ENCODE data around the gene DCT.

The DCT gene

DNA sequence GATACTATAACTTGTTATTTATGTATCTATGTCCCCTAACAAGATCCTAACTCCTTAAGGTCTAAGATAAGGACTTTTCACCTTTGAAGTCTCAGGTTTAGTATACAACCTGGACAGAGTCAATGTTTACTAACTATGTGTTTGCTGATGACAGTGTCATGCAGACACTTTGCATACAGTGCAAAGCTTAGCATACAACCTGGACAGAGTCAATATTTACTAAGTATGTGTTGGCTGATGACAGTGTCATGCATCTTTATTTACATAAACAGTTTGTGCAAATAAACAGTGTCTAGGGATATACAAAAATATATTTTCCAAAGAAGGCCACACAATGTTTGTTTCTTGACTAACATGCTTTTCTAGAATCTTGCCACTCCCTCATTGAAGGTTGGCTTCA, 34.7 kb downstream of the DCT start:
- no peak for DNase-seq

DNA sequence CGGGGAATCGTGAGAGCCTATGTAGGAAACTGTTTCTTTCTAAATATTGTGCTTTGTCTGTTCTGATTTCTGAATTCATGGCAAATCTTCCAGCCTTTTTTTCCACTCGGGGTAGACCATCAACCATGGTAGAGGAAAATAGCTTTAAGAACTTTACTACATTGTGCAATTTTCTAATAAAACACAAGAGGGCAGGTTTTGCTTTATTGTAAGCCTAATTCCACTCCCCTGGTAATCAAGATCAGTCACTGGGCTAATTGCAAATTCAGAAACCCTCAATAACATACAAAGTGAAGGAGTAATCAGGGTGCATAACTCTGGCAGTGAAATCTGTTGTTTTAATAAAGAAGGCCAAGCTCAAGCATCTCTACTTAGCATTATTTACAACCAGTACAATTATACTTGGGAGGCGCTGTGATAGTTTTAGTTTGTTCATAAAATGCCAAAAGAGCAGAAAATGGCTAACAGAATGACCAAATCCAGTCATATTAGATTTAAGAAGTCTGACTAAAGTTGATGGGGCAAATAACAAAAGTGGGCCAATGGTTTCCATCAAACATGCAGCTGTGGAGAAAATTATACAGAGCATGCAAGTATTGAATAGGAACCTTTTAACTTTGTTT, 43.8 kb downstream of the DCT start:
- no peak for DNase-seq

DNA sequence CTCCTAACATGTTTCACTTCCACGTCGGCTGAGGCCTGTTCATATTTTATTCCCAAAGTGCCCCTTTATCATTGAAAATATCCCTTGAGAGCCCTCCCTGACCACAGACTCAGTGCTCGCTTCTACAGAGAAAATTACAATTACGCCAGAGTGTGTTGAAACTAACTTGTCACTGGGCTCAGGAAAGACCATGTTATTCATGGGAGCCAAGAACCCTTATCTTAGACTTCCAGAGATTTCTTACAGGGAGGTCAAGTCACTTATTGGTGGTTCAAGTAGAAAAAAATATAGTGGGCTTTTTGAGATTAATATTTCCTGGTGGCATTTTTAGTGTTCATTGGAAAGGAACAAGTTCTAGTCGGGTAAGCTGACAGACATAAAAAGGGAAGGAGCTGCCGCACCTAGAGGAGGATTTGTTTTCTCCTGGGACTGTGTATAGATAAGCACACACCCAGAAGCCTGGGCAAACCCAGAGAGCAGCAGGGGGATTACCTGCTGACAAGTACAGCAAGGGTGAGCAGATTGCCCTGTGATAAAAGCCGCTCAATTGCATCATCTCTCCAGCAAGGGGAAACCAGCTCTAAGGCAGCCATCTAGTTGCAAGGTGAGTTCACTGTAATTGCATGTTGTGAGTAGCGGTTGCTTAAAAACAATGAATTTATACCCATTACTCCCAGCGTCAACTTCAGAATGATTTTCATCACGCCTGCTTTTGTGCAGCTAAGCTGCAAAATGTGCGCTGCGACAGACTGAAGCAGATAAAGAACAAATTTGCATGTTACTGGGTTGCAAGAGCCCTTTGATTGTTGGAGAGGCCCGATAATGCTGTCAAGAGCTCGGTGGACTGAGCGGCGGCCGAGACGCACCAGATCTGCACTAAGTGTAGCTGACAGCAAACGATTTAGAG, 46.2 kb downstream of the DCT start:
- DNase-seq, result no peak

DNA sequence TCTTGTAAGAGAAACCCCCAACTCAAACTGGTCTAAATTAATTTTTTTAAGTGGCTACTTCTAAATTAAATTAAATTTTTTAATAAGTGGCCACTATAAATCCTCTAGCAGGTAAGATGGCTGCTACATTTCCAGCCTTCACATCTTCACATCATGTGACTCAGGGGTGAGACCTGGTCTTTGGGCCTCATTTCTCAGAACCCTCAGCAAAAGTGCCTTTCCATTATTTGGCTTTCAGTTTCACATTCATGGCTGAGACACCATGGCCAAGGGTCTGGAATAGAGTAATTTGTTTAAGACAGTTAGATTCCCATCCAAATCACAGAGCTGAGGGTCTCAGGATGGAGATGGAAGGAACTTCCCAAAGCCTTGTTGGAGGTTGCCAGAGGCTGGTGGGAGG, 47.5 kb downstream of the DCT start:
- no peak for DNase-seq

DNA sequence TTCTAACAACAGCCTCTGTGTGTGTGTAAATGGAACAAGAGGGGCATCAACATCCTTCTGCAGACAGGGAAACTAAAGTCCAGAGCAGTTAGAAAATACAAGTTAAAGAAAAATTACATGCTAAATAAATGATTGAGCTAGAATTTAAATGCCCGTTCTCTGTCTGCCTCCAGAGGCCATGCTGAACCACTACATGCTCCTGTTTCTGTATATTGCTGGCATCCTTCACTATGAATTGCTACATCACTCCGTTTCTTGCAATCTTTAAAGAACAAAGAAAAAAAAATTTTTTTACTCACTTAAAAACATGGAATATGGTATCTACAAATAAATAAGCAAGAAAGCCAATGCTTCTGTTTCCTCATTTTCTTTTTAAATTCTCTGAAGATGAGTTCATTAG, 47.9 kb downstream of the DCT start:
- DNase-seq, result no peak

DNA sequence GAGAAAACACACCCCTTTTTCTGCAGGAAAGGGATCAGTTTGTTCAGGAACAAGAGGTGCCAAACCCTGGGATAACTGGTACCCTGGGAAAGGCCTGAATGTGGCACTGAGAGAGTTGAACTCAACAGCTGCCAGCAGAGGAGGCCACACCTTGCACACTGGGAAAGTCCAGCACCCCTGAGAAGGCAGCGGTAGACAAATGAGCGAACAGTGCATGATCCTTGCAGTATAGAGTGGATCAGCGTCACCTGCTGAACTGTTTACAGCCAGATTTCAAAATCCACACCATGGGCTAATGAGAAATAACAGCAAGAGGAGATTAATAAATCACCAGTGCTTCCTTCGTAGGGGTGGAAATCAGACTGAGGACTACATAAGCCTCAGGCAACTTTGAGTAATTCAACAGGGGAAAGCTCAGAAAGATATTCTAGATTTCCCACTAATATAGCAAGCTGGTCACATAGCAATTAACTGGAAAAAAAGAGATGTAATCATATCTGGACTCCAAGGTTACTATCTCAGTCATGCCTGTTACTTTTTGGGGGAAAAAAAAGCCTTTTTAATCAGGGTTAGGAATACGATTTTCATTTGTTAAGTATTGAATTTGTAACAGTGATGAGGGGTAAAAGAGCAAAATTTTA, 52.0 kb downstream of the DCT start:
- no peak for DNase-seq

DNA sequence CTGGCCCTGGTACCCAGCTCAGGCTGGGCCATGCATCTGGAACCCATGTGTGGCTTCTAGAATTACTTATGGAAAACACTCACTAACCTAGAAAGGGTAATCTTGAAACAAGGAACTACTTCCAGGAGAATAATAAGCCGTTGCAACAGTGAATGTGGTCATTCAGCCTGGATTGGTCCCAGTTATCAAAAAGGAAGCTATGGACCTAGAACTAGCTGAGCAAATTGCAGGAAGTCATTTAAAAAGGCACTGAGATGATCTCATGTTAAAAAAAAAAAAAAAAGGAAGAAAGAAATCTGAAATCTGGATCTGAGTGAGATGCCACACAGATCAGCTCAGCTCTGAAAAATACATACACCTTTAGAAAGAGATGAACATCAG, 59.6 kb downstream of the DCT start:
- DNase-seq, result no peak

DNA sequence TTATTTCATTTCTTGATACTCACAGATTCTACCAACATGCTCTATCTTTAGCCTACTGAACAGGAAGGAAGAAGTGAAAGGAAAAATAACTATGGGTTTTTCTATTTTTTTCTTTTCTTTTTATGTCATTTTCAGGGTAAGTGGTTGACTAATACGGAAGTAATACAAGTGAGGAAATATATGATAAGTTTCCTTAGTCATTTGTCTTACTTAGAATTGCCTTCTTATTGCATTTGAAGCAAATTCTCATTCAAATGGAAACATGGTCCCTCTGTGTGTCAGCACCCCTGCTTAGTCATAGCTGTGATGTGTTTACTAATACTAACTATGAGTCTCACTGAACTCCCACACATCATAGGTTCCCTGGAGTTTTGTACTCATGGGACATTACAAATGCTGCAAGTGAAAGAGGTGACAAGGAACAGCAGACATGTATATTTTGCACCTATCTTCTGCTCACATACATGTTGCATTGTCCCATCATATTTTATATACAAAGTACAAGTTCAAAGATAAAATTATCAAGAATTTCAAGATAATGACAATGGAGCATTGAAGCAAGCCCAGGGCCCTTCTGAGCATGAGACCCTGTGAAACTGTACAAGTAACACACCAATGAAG, 60.1 kb downstream of the DCT start:
- peak; percentile 16 for DNase-seq

DNA sequence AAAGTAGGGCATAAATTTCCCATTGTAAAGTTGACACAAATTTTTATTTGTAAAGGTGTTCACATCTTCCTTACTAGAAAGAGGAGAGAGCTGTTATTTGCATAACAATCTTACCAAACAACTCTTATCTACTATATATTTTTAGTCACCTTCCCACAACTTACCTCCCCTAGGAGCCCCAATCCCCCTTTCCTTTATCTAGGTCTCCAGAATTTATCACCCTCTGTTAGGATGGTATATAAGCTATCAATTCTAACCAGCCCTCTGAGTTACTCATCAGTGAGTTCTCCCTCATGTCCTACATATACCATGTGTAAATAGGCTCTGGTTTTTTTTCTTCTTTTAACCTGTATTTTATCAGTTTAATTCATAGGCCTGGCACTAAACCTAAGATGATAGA, 62.2 kb downstream of the DCT start:
- no peak for DNase-seq

DNA sequence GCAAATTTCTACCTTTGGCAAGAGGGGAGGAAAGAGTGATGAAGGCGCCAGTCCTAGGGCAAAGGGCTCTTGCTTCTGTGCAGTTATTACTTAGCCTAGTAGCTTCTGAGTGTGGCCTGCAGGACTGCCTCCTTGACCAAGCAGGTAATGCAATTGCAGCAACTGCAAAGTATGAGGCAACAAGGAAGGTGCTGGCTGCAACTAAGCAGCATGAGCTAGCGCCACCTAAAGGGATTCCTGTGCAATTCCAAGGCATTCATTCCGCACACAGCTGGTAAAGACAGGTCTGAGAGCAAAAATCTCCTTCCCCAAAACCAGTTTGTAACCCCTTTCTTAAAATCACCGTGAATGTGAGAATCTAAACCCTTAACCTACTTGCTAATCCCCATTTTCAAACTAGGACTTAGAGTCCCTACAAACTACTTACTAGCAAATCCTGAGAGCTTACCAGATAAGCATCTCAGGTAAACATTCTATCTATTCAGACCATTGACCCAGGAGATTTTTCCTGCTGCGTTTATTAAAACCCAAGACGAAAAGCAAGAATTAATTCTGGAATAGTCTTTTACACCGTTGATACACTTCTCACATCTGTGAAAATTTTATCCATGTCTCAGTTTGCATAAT, 62.9 kb downstream of the DCT start:
- DNase-seq, result no peak

DNA sequence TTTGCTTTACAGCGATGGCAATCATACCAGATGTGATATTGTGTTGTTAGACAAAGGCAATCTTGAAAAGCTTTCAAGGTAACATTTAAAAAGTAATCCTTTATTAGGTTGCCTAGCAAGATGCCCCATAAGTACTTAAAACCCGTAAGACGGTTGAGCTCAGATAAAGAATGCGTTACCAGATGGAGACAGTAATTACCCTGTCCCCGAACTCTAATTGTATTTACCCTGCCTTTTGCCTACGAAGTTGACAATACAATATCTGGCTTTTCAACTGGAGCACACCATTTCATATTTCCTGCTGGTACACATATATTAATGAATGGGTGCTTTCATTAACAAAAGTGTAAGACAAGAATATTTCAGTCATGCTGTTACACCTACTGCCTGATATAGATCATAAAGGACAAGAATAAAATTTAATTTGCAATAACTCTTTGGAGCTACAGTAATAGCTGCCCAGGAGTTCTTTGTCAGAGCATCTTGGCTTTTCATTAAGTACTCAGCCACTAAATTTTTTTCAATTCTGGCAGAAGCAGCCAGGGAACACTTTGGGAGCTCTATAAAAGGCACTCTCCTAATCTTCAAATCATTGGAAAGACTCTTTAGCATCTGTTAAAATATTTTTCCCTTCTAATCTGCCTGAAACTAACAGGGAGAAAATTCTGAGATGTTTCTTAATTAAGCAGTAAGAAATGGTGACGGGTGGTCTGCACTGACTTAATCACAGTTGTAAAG, 63.8 kb downstream of the DCT start:
- DNase-seq, result no peak

DNA sequence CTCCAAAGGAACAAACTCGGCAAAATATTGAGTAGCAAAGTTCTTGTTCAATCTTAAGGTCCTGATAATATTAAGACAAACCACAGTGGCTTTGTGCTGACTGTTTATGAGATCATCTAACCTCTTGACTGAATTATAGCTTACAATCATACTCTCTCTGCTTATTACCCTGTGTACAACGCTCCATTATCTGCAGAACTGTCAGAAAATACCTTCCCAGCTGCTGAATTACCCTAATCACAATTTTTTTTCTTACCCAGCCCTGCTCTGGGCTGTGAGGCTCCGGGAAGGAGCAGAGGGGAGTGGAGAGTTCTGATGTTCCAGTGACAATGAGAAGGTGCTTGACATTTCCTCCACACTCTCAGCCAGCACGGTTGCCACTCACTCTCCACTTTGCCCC, 64.8 kb downstream of the DCT start:
- no peak for DNase-seq

DNA sequence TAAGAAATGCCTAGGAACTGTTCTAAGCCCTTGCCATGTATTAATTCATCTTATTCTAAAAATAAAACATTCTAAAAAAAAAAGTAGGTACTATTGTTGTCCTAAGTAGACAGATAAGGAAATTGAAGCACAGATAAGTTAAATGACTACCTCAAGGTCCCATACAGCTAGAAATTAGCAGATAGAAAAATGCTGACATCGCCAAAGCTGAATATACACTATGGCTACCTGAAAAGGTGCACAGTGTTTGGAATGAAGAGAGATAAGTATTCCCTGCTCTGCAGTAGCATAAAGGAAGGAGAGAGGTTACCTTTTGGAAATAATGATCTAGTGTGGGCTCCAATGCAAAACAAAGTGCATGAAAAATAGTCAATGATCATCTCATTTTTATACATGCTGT, 65.3 kb downstream of the DCT start:
- no peak for DNase-seq

DNA sequence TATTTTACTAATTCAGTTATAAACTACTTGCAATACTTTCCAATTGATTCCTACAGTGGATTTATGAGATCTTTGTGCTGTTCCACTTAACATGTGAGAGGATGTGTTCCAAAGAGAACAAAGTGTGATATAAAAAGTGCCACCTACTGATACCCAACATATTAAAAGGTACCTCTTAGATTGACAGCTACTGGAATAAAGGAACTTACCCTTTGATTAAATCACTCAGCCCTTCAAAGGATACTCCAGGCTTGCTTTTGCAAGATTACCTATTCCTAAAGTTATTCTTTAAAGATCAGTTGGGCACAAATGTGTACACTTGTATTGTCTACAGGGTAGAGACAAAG, 65.9 kb downstream of the DCT start:
- no peak for DNase-seq

DNA sequence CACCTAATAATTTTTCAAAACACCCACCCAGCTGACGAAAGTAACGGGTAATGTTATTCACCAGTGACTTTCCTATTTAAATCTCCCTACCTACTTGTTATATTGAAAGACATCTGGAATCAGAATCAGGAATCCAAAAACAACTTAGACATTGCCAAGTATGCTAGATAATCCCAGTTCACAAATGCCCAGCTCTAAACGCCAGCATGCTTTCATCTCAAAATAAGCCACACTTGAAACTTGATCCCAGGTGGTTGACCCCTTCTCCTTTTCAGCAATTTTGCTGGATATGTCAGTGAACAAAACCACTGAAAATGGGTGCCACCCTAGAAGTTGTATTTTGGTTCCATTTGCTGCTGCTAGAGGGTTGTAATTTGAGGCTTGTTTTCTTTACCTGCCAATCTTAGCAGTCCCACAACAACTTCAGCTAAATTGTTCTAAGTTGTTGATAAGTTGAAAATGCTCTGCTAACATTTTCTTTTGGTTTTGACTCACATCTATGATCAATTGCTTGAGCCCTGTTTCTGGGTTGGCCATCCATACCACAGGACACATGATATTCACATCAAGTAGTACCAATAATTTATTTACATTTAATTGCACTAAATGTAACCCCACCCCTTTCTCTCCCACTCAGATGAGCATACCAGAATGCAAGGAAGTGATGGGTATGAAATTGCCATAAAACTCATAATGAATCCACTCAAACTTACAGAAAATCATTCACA, 66.4 kb downstream of the DCT start:
- DNase-seq, result no peak

DNA sequence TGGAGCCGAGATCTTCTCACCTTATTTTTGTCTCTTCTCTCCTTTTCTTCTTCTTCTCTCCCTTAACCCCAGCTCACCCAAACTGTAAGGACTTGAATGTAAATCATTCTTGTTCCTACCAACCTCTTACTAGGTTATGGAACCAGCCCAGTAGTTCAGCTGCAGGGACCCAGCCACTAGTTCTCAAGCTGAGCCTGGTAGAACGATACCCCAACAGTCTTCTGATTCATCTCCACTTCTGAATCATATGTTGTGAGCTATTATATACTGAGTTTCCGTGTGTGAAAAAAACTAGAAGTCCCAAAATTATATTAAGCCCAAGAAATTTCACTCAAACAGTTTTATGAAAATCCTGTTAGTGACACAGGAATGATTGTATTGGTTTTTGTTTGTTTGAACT, 67.7 kb downstream of the DCT start:
- DNase-seq, result no peak

DNA sequence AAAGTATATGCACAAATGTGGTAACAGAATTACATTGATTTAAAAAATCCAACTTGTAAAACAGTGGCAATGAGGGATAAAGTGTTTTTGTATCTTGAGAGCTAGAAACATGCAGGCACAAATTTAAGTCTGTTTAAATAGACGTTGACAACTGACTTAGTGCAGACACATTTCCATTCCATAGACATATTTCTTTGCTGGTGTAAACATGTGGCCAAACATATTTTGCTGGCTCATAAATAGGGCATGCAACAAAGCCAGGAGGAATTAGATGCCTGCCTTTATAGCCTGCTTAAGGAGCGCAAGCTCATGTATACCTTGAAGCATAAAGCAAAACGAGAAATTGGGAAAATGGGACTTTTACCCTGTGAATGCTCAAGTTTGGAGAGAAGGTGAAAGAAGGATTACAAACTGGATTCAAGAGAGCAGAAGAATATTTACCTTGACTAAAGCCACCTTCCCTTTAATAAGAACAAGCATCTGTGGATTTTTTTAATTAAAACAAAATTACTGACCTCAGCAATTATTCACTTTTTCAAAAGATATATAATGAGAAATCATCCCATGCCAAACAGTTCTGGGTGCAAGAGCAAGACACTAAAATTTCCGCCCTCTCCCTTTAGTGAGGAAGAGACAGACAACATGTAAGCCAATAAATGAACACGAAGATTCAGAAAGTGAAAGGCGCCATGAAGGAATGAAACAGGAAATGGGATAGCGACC, 71.0 kb downstream of the DCT start:
- no peak for DNase-seq

DNA sequence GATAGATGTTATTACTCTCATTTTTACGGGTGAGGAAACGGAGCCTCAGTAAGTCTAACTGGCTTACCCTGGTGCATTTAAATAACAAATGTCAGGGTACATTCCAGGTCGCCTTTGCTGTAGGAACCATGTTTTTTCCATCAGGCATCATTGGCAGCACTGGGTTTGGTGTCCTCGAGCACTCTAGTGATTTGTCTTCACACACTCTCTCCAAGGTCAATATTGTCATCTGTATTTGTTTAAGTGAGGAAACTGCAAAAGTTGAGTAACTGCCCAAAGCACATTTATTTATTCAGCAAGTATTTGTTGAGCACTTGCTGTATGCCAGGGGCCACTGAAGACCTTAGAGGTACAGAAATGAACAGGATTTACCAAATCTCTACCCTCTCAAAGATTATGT, 78.6 kb downstream of the DCT start:
- no peak for DNase-seq

DNA sequence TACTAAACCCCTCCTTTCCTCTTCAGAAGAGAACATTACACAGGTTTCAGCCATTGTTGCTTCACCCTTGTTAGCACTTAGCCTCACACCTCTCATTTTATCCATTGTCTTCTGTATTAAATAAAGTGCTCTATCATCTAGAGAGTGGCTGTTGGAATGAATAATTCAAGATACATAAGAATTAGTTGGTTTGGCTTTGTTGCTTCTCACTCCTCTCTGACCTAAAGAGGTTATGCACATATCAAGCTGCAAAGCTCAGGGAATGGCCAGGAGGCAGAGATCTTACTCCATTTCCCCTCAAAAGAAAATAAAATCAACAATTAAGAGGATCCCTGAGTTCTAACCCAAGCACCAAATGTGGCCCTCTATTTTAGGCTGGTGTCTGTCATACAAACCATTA, 79.7 kb downstream of the DCT start:
- DNase-seq, result no peak

DNA sequence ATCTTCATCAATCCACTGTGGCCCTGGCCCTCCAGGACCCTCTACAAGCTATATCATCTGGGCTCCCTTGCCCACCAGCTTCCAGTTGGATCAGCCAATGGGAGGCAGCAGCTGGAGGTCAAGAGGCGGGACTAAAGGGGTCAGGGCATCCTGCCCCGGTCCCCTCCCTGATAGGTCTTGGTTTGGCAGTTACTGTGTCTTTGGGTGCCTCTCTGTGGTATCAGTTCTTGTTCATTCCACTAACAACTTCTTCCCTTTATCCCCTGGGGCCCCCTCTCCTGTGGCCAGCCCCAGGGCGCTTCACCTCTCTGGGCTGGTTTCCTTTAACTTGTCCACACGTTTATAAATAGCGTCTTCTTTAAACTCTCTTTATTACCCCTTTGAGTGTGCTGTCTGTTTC, 83.6 kb downstream of the DCT start:
- no peak for DNase-seq

DNA sequence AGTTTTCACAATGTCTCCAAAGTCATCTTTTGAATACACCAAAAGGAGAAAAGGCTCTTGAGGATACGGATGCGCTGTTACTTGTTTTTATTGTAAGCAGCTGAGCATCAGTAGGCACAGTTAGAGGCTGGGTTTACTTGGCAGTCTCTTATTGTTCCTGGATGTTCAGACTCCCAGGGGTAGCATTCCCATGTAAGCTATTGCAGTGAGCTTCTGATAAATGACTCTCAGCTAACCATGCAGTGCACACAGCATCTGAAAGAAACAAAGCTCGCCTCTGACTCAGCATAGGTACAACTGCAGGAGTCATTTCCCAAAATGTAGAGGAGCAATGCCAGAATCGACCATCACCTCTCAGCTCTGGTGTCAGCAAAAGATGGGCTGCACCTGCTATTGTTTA, 84.8 kb downstream of the DCT start:
- DNase-seq, result no peak
